ENCODE measurements around the gene NOSTRIN. TPM values are rescaled to one million over a fixed set of nuclear protein-coding genes. Genes with fewer than 3 reads are reported as not detected.

The NOSTRIN gene
- total and polyA plus RNA-seq, 2 experiments from 2014 or later, result 0.45 to 0.54 TPM

- H4K20me1 ChIP-seq (ENCODE audit: insufficient read depth), result no peaks in the 10 kb centered on the region
- H3K9ac ChIP-seq, result no peak overlapping the region
- H3K9me3 ChIP-seq (ENCODE audit: low read depth), result no peaks in the 10 kb centered on the region
- TF ChIP-seq EZH2phosphoT487 (IDR thresholded peaks at IDR 0.05; ENCODE audit: insufficient read depth, low read depth) (no peak), EZH2 (IDR thresholded peaks at IDR 0.05; ENCODE audit: insufficient read depth, poor library complexity, severe bottlenecking) (no peak)
- no peaks in the 10 kb centered on the region for H3K27me3 ChIP-seq (replicated peaks; ENCODE audit: insufficient read depth)
- WGBS, 2 experiments (ENCODE audit: low coverage in 1 of 2, low lambda C conversion rate in 2 of 2, missing lambda C conversion rate in 2 of 2), result 22 to 41% methylated on average over 1 of the region's 1 CpG
- H2AFZ ChIP-seq, result no peak overlapping the region
- H3K79me2 ChIP-seq (ENCODE audit: insufficient read depth), result peaks cover 11% of the 10 kb centered on the region; the same call in 1 of the 2 replicates
- no peaks in the 10 kb centered on the region for H3K36me3 ChIP-seq (ENCODE audit: low read depth)
- DNase-seq, result no peak
- H3K4me2 ChIP-seq (ENCODE audit: unreplicated experiment), result no peak overlapping the region
- no peak overlapping the region for H3K4me3 ChIP-seq
- H3K4me1 ChIP-seq (ENCODE audit: insufficient read depth), result no peaks in the 10 kb centered on the region
- no peaks in the 10 kb centered on the region for H3K9me2 ChIP-seq (ENCODE audit: insufficient read depth)
- no peaks in the 10 kb centered on the region for H3F3A ChIP-seq (ENCODE audit: insufficient read depth)
- in situ Hi-C loops (cut with MboI), result no loop called here
- no peak overlapping the region for H3K27ac ChIP-seq
These were observed 91.7 kb downstream of the NOSTRIN start for GRCh38 chr2:168894101-168894500.

GRCh38 chr2:168894720-168895119 is 92.3 kb downstream of the NOSTRIN start:
- Histone ChIP-seq H3K27me3 (replicated peaks; ENCODE audit: insufficient read depth) (no peaks in the 10 kb centered on the region), H3K4me1 (ENCODE audit: insufficient read depth) (no peaks in the 10 kb centered on the region), H3K36me3 (ENCODE audit: low read depth) (no peaks in the 10 kb centered on the region), H2AFZ (no peak overlapping the region), H3K9me2 (ENCODE audit: insufficient read depth) (no peaks in the 10 kb centered on the region), H3K9ac (no peak overlapping the region), H3K4me3 (no peak overlapping the region), H3K4me2 (ENCODE audit: unreplicated experiment) (no peak overlapping the region), H4K20me1 (ENCODE audit: insufficient read depth) (no peaks in the 10 kb centered on the region), H3K9me3 (ENCODE audit: low read depth) (no peaks in the 10 kb centered on the region), H3K27ac (no peak overlapping the region), H3K79me2 (ENCODE audit: insufficient read depth) (peaks cover 5% of the 10 kb centered on the region; the same call in 1 of the 2 replicates), H3F3A (ENCODE audit: insufficient read depth) (no peaks in the 10 kb centered on the region)
- TF ChIP-seq EZH2phosphoT487 (IDR thresholded peaks at IDR 0.05; ENCODE audit: insufficient read depth, low read depth) (no peak), EZH2 (IDR thresholded peaks at IDR 0.05; ENCODE audit: insufficient read depth, poor library complexity, severe bottlenecking) (no peak)
- in situ Hi-C loops (cut with MboI), result no loop called here
- no peak for DNase-seq

- Histone ChIP-seq H3K27ac (no peak overlapping the region), H3K9ac (no peak overlapping the region), H3K9me3 (ENCODE audit: low read depth) (no peaks in the 10 kb centered on the region), H3K4me3 (no peak overlapping the region), H3K4me1 (ENCODE audit: insufficient read depth) (no peaks in the 10 kb centered on the region), H3K4me2 (ENCODE audit: unreplicated experiment) (no peak overlapping the region), H3K79me2 (ENCODE audit: insufficient read depth) (no peaks in the 10 kb centered on the region), H3K27me3 (replicated peaks; ENCODE audit: insufficient read depth) (no peaks in the 10 kb centered on the region), H4K20me1 (ENCODE audit: insufficient read depth) (no peaks in the 10 kb centered on the region), H3K36me3 (ENCODE audit: low read depth) (no peaks in the 10 kb centered on the region), H3K9me2 (ENCODE audit: insufficient read depth) (no peaks in the 10 kb centered on the region), H2AFZ (no peak overlapping the region), H3F3A (ENCODE audit: insufficient read depth) (no peaks in the 10 kb centered on the region)
- in situ Hi-C loops (cut with MboI), result no loop called here
- peak; percentile 33 for DNase-seq
- TF ChIP-seq EZH2 (IDR thresholded peaks at IDR 0.05; ENCODE audit: insufficient read depth, poor library complexity, severe bottlenecking) (no peak), EZH2phosphoT487 (IDR thresholded peaks at IDR 0.05; ENCODE audit: insufficient read depth, low read depth) (no peak)
These were observed 93.3 kb downstream of the NOSTRIN start for GRCh38 chr2:168895771-168896170.

- no peak overlapping the region for H2AFZ ChIP-seq
- no peaks in the 10 kb centered on the region for H3K4me1 ChIP-seq (ENCODE audit: insufficient read depth)
- no peaks in the 10 kb centered on the region for H3K9me2 ChIP-seq (ENCODE audit: insufficient read depth)
- 43 to 60% methylated on average over 4 of the region's 4 CpGs for WGBS, 2 experiments (ENCODE audit: low coverage in 1 of 2, low lambda C conversion rate in 2 of 2, missing lambda C conversion rate in 2 of 2)
- no peak for DNase-seq
- no peak overlapping the region for H3K9ac ChIP-seq
- in situ Hi-C loops (cut with MboI), result no loop called here
- H3K27me3 ChIP-seq (replicated peaks; ENCODE audit: insufficient read depth), result no peaks in the 10 kb centered on the region
- no peaks in the 10 kb centered on the region for H3K36me3 ChIP-seq (ENCODE audit: low read depth)
- no peak overlapping the region for H3K4me3 ChIP-seq
- TF ChIP-seq EZH2 (IDR thresholded peaks at IDR 0.05; ENCODE audit: insufficient read depth, poor library complexity, severe bottlenecking) (no peak), EZH2phosphoT487 (IDR thresholded peaks at IDR 0.05; ENCODE audit: insufficient read depth, low read depth) (no peak)
- no peaks in the 10 kb centered on the region for H4K20me1 ChIP-seq (ENCODE audit: insufficient read depth)
- H3F3A ChIP-seq (ENCODE audit: insufficient read depth), result no peaks in the 10 kb centered on the region
- H3K79me2 ChIP-seq (ENCODE audit: insufficient read depth), result no peaks in the 10 kb centered on the region
- H3K27ac ChIP-seq, result no peak overlapping the region
- H3K4me2 ChIP-seq (ENCODE audit: unreplicated experiment), result no peak overlapping the region
- H3K9me3 ChIP-seq (ENCODE audit: low read depth), result no peaks in the 10 kb centered on the region
These were observed 94.3 kb downstream of the NOSTRIN start for GRCh38 chr2:168896783-168897182.

- Histone ChIP-seq H3K9ac (no peak overlapping the region), H3K4me2 (ENCODE audit: unreplicated experiment) (no peak overlapping the region), H4K20me1 (ENCODE audit: insufficient read depth) (no peaks in the 10 kb centered on the region), H3K4me1 (ENCODE audit: insufficient read depth) (no peaks in the 10 kb centered on the region), H3K9me2 (ENCODE audit: insufficient read depth) (no peaks in the 10 kb centered on the region), H3K36me3 (ENCODE audit: low read depth) (no peaks in the 10 kb centered on the region), H3K27ac (no peak overlapping the region), H3K27me3 (replicated peaks; ENCODE audit: insufficient read depth) (no peaks in the 10 kb centered on the region), H3K4me3 (no peak overlapping the region), H3K79me2 (ENCODE audit: insufficient read depth) (no peaks in the 10 kb centered on the region), H3F3A (ENCODE audit: insufficient read depth) (no peaks in the 10 kb centered on the region), H2AFZ (no peak overlapping the region), H3K9me3 (ENCODE audit: low read depth) (no peaks in the 10 kb centered on the region)
- TF ChIP-seq EZH2 (IDR thresholded peaks at IDR 0.05; ENCODE audit: insufficient read depth, poor library complexity, severe bottlenecking), result no peak
- TF ChIP-seq EZH2phosphoT487 (IDR thresholded peaks at IDR 0.05; ENCODE audit: insufficient read depth, low read depth), result no peak
- in situ Hi-C loops (cut with MboI), result no loop called here
- DNase-seq, result no peak
- 7 to 12% methylated on average over 1 of the region's 1 CpG for WGBS, 2 experiments (ENCODE audit: low coverage in 1 of 2, low lambda C conversion rate in 2 of 2, missing lambda C conversion rate in 2 of 2)
These were observed 95.0 kb downstream of the NOSTRIN start for GRCh38 chr2:168897449-168897848.

All from GM23248 (cell line).